Measurements from ENCODE around the gene SLC30A1.

- TF ChIP-seq CTCF (IDR thresholded peaks at IDR 0.05) (no peak), EP300 (IDR thresholded peaks at IDR 0.05) (no peak)
These were observed 41.1 kb upstream of the SLC30A1 start for GRCh38 chr1:211620097-211620496.

Data from ovary (tissue), 3 donors.